KMS-11 (cell line): Measurements from ENCODE around the gene PDIK1L.
"Not testable (repeated sequence)": the region's sequence is repeated elsewhere in the genome, so short reads cannot be mapped to it uniquely, and the experiment has no call there.

Experiments used
- H2AFZ ChIP-seq: fragments of 200-600 bp; sonication (generic); 2 replicates; pipeline ENCODE4 v1.6.1; 2016; ENCODE audit warnings: antibody characterized with exemption, mixed run types, low read depth
- H3K27ac ChIP-seq: fragments of 200-600 bp; sonication (generic); 2 replicates; pipeline ENCODE4 v1.6.1; 2016; ENCODE audit warnings: mild to moderate bottlenecking, mixed run types
- H3K27me3 ChIP-seq: fragments of 200-600 bp; sonication (generic); 2 replicates; pipeline ENCODE4 v1.6.1; 2017; ENCODE audit warnings: mild to moderate bottlenecking, low read depth, mixed run types, moderate library complexity; ENCODE audit not compliant: insufficient read depth
- H3K36me3 ChIP-seq: fragments of 200-600 bp; sonication (generic); 2 replicates; pipeline ENCODE4 v1.6.1; 2017; ENCODE audit warnings: mild to moderate bottlenecking, mixed run types; ENCODE audit not compliant: insufficient read depth
- H3K4me1 ChIP-seq: fragments of 200-600 bp; sonication (generic); 2 replicates; pipeline ENCODE4 v1.6.1; 2016; ENCODE audit warnings: mild to moderate bottlenecking, low read depth, mixed run types; ENCODE audit not compliant: poor library complexity, severe bottlenecking
- H3K4me2 ChIP-seq: fragments of 200-600 bp; sonication (generic); 2 replicates; pipeline ENCODE4 v1.7.0; 2016; ENCODE audit warnings: mild to moderate bottlenecking, mixed run types
- H3K4me3 ChIP-seq: fragments of 200-600 bp; sonication (generic); IDR thresholded peaks from 2 replicates; pipeline ENCODE4 v1.6.1; 2017; ENCODE audit warnings: low read depth, low read length, mixed read lengths; ENCODE audit not compliant: insufficient read depth
- H3K79me2 ChIP-seq: fragments of 200-600 bp; sonication (generic); 2 replicates; pipeline ENCODE4 v1.6.1; 2016; ENCODE audit warnings: low read depth, mixed run types; ENCODE audit not compliant: insufficient read depth
- H3K9ac ChIP-seq: fragments of 200-600 bp; sonication (generic); 2 replicates; pipeline ENCODE4 v1.6.1; 2016; ENCODE audit warnings: mild to moderate bottlenecking, mixed run types
- H4K20me1 ChIP-seq: fragments of 200-600 bp; sonication (generic); 2 replicates; pipeline ENCODE4 v1.6.1; 2016; ENCODE audit warnings: mild to moderate bottlenecking, mixed run types; ENCODE audit not compliant: insufficient read depth
- TF ChIP-seq, protein P1 (sequence below): fragments of 200-600 bp; sonication (generic); conservative IDR thresholded peaks from 2 replicates; pipeline ENCODE4 v1.6.1; 2017; ENCODE audit warnings: low read depth, mild to moderate bottlenecking, antibody characterized with exemption, low read length, moderate library complexity, mixed read lengths

The PDIK1L gene

DNA sequence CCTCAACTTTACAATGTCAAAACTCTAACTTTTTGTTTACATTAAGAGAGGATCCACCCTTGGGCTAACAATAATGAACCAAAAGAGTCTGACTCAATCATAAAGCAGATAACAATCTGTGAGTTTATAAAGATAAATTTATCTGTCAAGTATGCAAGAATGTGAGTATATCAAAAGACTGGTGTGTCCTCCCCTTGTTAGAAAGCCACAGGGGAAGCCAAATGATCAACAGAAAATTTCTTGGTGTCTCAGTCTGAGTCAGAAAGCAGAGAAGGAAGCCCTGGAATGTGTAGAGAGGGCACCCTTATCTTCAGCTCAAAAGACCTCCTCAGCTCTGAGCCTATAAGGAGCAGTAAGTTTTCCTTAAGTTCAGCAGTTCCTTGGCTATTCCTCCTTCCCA is 13.9 kb upstream of the PDIK1L start:
- H3K4me2 ChIP-seq, result no peak overlapping the region

DNA sequence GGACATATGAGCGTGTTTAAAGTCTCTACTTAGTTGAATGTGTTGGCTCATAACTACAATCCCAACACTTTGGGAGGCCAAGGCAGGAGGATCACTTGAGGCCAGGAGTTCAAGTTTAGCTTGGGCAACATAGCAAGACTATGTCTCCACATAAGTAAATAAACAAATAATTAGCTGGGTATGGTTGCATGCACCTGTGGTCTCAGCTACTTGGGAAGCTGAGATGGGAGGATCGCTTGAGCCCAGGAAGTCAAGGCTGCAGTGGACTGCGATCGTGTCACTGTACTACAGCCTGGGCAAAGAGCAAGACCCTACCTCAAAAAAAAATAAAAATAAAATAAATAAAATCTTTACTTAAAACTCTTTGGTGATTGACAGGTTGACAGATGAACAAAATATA is 13.0 kb upstream of the PDIK1L start:
- H3K79me2 ChIP-seq, result no peaks in the 10 kb centered on the region
- H3K4me2 ChIP-seq, result no peak overlapping the region
- TF ChIP-seq, protein P1, sequence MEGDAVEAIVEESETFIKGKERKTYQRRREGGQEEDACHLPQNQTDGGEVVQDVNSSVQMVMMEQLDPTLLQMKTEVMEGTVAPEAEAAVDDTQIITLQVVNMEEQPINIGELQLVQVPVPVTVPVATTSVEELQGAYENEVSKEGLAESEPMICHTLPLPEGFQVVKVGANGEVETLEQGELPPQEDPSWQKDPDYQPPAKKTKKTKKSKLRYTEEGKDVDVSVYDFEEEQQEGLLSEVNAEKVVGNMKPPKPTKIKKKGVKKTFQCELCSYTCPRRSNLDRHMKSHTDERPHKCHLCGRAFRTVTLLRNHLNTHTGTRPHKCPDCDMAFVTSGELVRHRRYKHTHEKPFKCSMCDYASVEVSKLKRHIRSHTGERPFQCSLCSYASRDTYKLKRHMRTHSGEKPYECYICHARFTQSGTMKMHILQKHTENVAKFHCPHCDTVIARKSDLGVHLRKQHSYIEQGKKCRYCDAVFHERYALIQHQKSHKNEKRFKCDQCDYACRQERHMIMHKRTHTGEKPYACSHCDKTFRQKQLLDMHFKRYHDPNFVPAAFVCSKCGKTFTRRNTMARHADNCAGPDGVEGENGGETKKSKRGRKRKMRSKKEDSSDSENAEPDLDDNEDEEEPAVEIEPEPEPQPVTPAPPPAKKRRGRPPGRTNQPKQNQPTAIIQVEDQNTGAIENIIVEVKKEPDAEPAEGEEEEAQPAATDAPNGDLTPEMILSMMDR, result no peak
- H3K4me1 ChIP-seq, result no peaks in the 10 kb centered on the region
- H2AFZ ChIP-seq, result no peak overlapping the region
- no peaks in the 10 kb centered on the region for H3K36me3 ChIP-seq
- no peaks in the 10 kb centered on the region for H4K20me1 ChIP-seq
- no peak overlapping the region for H3K9ac ChIP-seq
- no peak overlapping the region for H3K27ac ChIP-seq
- H3K27me3 ChIP-seq, result peaks cover 3% of the 10 kb centered on the region
- H3K4me3 ChIP-seq, result no peak overlapping the region

More for the DNA sequence above, 13.9 kb upstream of the PDIK1L start:
- Histone ChIP-seq H3K36me3 (no peaks in the 10 kb centered on the region), H3K4me1 (no peaks in the 10 kb centered on the region), H3K4me3 (no peak overlapping the region), H2AFZ (no peak overlapping the region), H3K27me3 (peaks cover 3% of the 10 kb centered on the region), H3K79me2 (no peaks in the 10 kb centered on the region), H3K27ac (no peak overlapping the region), H4K20me1 (no peaks in the 10 kb centered on the region), H3K9ac (no peak overlapping the region)
- TF ChIP-seq, protein P1, result no peak

DNA sequence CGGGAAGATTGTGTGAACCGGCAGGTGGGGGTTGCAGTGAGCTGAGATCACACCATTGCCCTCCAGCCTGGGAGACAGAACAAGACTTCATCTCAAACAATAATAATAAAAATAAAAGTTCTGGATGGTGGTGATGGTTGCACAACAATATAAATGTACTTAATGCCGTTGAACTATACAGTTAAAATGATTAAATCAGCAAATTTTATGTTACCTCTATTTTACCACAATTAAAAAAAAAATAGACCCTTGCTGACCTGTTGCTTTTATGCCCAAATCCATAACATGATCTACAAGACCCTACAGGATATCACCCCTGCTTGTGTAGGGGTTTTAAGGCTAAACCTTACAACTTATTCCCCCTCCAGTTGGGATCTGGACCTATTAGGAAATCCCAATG is 11.8 kb upstream of the PDIK1L start:
- no peak overlapping the region for H3K27ac ChIP-seq
- TF ChIP-seq, protein P1, result no peak

DNA sequence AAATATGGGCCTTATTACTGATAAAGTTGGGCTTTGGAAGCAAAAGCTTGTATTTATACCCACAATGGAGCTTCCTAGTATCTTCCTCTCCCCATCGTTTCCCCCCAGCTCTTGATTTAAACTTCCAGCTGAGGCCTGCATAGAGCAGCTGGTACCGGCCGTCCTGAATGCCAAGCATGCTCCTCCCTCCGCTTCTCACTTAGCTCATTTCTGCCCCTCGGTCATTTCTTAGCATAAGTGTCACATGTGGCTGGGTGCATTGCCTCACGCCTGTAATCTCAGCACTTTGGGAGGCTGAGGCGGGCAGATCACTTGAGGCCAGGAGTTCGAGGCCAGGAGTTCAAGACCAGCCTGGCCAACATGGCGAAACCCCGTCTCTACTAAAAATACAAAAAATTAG is 11.4 kb upstream of the PDIK1L start:
- not testable (repeated sequence) for H3K9ac ChIP-seq, H3K4me2 ChIP-seq, H2AFZ ChIP-seq, H3K4me1 ChIP-seq, H3K36me3 ChIP-seq, H3K79me2 ChIP-seq, H3K4me3 ChIP-seq, H3K27ac ChIP-seq, H4K20me1 ChIP-seq, H3K27me3 ChIP-seq

More for the DNA sequence above, 11.8 kb upstream of the PDIK1L start:
- Histone ChIP-seq H3K4me3 (no peak overlapping the region), H3K79me2 (no peaks in the 10 kb centered on the region), H3K9ac (no peak overlapping the region), H3K27me3 (peaks cover 3% of the 10 kb centered on the region; the same call in 1 of the 2 replicates), H2AFZ (no peak overlapping the region), H3K4me1 (no peaks in the 10 kb centered on the region), H3K36me3 (no peaks in the 10 kb centered on the region), H4K20me1 (no peaks in the 10 kb centered on the region), H3K4me2 (no peak overlapping the region)

DNA sequence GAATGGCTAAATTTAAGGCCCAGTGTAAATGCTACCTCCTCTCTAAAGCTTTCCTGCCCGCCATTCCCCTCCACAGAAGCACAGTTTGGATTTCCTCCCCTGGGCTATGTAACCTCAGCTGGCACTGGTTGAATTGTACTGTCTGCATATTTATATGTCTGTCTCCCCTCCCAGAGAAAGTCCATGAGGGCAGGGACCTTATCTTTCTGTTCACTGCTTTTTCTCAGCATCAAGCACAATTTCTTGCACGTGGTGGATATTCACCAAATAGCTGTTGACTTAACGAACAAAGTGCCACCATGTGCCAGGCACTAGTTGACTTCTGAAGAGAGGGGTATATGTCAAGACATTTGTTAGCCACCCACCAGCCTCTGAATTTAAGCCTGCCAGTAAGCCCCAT is 9.5 kb upstream of the PDIK1L start:
- H3K4me2 ChIP-seq, result no peak overlapping the region
- H3K9ac ChIP-seq, result no peak overlapping the region

More for the DNA sequence above, 9.5 kb upstream of the PDIK1L start:
- Histone ChIP-seq H3K27me3 (peaks cover 3% of the 10 kb centered on the region; the same call in 1 of the 2 replicates), H3K79me2 (no peaks in the 10 kb centered on the region), H3K36me3 (no peaks in the 10 kb centered on the region), H3K27ac (no peak overlapping the region), H4K20me1 (no peaks in the 10 kb centered on the region), H2AFZ (no peak overlapping the region), H3K4me1 (no peaks in the 10 kb centered on the region), H3K4me3 (no peak overlapping the region)
- TF ChIP-seq, protein P1, result no peak
